Common myeloid progenitor, CD34-positive (primary cell): ENCODE data around the gene ARHGAP26.

Source experiments
- CTCF ChIA-PET: fragments of 350-600 bp; sonication (Branson Sonifier 250); formaldehyde crosslinking; loops from one replicate; lab custom pipeline; 2021; ENCODE audit warnings: antibody characterized with exemption; lab: Charles Lee
- POLR2A ChIA-PET: fragments of 350-600 bp; sonication (Branson Sonifier 250); formaldehyde crosslinking; loops from one replicate; lab custom pipeline; 2021; ENCODE audit warnings: antibody characterized with exemption; lab: Charles Lee
- DNase-seq, 3 donors: peaks; one replicate each; pipeline versions ENCODE4 v3.0.0 to v3.0.0-alpha.2; 2013
- H3K27ac ChIP-seq, 2 experiments: 1 replicate in 1 of 2; 2 replicates in 1 of 2; pipeline ENCODE4 v1.7.0; 2013; ENCODE audit warnings: inconsistent platforms in 2 of 2, low read length in 2 of 2, mild to moderate bottlenecking in 2 of 2, low read depth in 1 of 2, moderate library complexity in 1 of 2; ENCODE audit not compliant: severe bottlenecking in 2 of 2, insufficient read depth in 1 of 2, poor library complexity in 1 of 2
- H3K27me3 ChIP-seq, 5 experiments: replicated peaks in 2 of 5; 1 replicate in 3 of 5; 2 replicates in 2 of 5; pipeline versions ENCODE4 v1.6.1 to v1.7.0; 2013; ENCODE audit warnings: low read length in 4 of 5, mild to moderate bottlenecking in 2 of 5, moderate library complexity in 2 of 5, inconsistent platforms in 1 of 5; ENCODE audit not compliant: insufficient read depth in 5 of 5, control insufficient read depth in 4 of 5
- H3K36me3 ChIP-seq, 4 experiments: 1 replicate in 2 of 4; 2 replicates in 2 of 4; pipeline versions ENCODE4 v1.6.1 to v1.7.0; 2013; ENCODE audit warnings: low read length in 3 of 4, control low read depth in 1 of 4, mild to moderate bottlenecking in 1 of 4; ENCODE audit not compliant: control insufficient read depth in 4 of 4, insufficient read depth in 4 of 4
- H3K4me1 ChIP-seq, 4 experiments: 1 replicate in 3 of 4; 2 replicates in 1 of 4; pipeline versions ENCODE4 v1.6.1 to v1.7.1; 2013; ENCODE audit warnings: low read length in 3 of 4, mild to moderate bottlenecking in 3 of 4, control low read depth in 1 of 4, inconsistent platforms in 1 of 4, moderate library complexity in 1 of 4; ENCODE audit not compliant: control insufficient read depth in 4 of 4, insufficient read depth in 4 of 4; ENCODE audit errors: control extremely low read depth in 1 of 4
- H3K4me3 ChIP-seq, 7 experiments: 1 replicate in 4 of 7; 2 replicates in 3 of 7; pipeline versions ENCODE4 v1.5.1 to v1.7.0; 2013; ENCODE audit warnings: mild to moderate bottlenecking in 7 of 7, low read length in 6 of 7, moderate library complexity in 6 of 7, inconsistent platforms in 2 of 7, low read depth in 2 of 7, control low read depth in 1 of 7; ENCODE audit not compliant: insufficient read depth in 4 of 7, control insufficient read depth in 1 of 7; ENCODE audit errors: extremely low read depth in 1 of 7
- H3K9me3 ChIP-seq, 5 experiments: 1 replicate in 4 of 5; 2 replicates in 1 of 5; pipeline versions ENCODE4 v1.6.1 to v1.7.1; 2013; ENCODE audit warnings: low read length in 4 of 5, mild to moderate bottlenecking in 2 of 5, inconsistent platforms in 1 of 5, low read depth in 1 of 5, moderate library complexity in 1 of 5; ENCODE audit not compliant: control insufficient read depth in 4 of 5, insufficient read depth in 2 of 5; ENCODE audit errors: control extremely low read depth in 1 of 5
- WGBS: methylation state at CpG from one replicate; pipeline ENCODE4 v1.1.5; 2013; ENCODE audit not compliant: insufficient coverage; 5-methylcytosine and 5-hydroxymethylcytosine counted together

Gene ARHGAP26

DNA sequence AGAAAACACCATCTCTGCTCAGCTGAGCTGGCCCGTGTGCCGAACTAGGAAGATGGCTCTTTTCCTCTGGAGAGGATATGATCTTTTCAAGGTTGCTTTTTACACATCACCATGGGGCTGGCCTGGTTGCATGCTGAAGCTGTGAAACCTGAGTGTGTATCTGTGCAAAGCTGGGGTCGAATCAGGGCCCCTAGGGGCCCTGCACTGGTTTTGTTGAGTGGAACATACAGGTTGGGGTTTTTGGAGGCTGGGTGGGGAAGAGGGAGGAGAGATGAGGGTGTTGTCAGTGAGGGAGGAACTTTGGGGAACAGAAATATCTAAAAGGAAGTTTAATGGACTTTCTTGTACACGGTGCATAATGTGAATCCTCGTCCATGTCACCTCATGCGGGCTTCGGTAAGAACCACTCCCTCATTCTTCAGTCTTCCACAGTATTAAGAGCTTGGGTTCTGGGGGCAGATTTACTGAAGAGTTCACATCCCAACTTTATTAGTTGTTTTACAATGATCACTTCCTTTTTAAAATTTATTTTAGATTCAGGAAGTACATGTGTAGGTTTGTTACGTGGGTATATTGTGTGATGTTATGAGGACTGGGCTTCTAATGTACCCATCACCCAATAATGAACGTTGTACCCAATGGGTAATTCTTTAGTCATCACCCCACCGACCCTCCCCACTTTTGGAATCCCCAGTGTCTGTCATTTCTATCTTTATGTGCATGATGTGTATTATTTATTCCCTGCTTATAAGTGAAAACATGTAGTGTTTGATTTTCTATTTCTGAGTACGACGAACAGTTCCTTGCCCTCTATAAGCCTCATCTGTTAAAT is 395.1 kb downstream of the ARHGAP26 start:
- WGBS, result 97% methylated on average over 6 of the region's 12 CpGs
- ChIA-PET CTCF (interaction anchor here (1.3 kb wide), 1 partner anchor 11 kb away, joined by 3 read pairs; no protein-coding TSS in a partner anchor), POLR2A (no interaction called here)

DNA sequence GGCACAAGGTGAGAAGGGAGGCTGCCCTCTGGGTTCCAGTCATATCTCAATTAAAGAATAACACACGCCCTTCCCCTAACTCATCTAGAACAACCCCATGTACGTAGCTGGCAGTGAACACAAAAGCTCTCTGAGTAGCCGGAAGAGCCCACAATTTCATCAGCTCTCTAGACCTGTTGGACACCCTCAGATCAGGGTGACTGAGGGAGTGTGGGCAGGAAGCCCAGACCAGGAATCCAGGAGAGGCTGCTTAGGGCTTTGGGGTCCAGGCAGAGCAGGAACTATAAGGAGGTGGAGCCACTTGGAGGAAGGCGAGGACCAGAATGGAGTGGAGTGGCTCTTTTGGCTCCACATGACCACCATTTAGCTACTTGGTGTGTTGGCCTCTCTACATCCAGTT is 395.9 kb downstream of the ARHGAP26 start:
- H3K4me1 ChIP-seq, result peaks cover 0 to 8% (median 2%) of the 10 kb centered on the region in 4 experiments
- POLR2A ChIA-PET, result no interaction called here
- CTCF ChIA-PET, result interaction anchor here (0.9 kb wide), 1 partner anchor 15 kb away, joined by 3 read pairs; no protein-coding TSS in a partner anchor
- H3K27ac ChIP-seq, result no peak overlapping the region
- no peaks in the 10 kb centered on the region for H3K27me3 ChIP-seq
- no peaks in the 10 kb centered on the region for H3K9me3 ChIP-seq
- no CpG with 5 or more reads among the region's 4 CpGs for WGBS
- no peak for DNase-seq
- H3K36me3 ChIP-seq, result no peaks in the 10 kb centered on the region
- H3K4me3 ChIP-seq, result no peak overlapping the region

More for the DNA sequence above, 395.1 kb downstream of the ARHGAP26 start:
- Histone ChIP-seq H3K4me1 (peaks cover 0 to 8% (median 2%) of the 10 kb centered on the region in 4 experiments), H3K27me3 (no peaks in the 10 kb centered on the region), H3K36me3 (no peaks in the 10 kb centered on the region), H3K9me3 (no peaks in the 10 kb centered on the region), H3K4me3 (no peak overlapping the region), H3K27ac (no peak overlapping the region)
- DNase-seq, result no peak

DNA sequence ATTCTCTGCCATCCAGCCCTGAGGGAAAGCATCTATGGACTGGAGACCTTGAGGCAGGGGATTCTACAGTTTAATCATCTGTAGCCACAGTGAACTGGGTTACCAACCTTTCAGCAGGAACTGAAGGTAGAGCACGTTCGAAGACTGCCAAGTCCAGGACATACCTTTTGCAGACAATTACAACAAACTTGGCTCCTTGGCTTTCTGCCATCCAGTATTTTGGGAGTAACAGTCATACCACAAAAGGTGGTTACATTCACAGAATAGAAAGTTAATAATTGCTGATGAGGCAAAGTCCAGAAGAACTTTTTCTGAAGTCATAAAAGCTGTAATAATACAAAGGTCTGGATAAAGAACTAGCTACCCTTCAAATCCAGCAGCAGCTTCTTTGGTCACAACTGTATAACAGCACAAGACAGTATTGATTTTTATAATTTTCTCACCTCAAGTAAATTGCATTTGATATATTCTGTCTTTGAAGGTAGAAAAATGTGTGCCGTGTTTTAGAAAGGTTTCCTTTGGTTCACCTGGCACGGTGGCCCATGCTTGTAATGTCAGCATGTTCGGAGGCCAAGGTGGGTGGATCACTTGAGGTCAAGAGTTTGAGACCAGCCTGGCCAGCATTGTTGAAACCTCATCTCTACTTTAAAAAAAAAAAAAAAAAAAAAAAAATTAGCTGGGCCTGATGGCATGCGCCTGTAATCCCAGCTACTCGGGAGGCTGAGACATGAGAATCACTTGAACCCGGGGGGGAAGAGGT is 396.7 kb downstream of the ARHGAP26 start:
- H3K36me3 ChIP-seq, result no peaks in the 10 kb centered on the region
- no peaks in the 10 kb centered on the region for H3K27me3 ChIP-seq
- no peak overlapping the region for H3K27ac ChIP-seq
- WGBS, result no CpG with 5 or more reads among the region's 8 CpGs
- no peak overlapping the region for H3K4me3 ChIP-seq
- ChIA-PET POLR2A (no interaction called here), CTCF (interaction anchor here (0.9 kb wide), 1 partner anchor 15 kb away, joined by 3 read pairs; no protein-coding TSS in a partner anchor)
- no peak for DNase-seq
- peaks cover 0 to 8% (median under 1%) of the 10 kb centered on the region in 4 experiments for H3K4me1 ChIP-seq
- H3K9me3 ChIP-seq, result no peaks in the 10 kb centered on the region

DNA sequence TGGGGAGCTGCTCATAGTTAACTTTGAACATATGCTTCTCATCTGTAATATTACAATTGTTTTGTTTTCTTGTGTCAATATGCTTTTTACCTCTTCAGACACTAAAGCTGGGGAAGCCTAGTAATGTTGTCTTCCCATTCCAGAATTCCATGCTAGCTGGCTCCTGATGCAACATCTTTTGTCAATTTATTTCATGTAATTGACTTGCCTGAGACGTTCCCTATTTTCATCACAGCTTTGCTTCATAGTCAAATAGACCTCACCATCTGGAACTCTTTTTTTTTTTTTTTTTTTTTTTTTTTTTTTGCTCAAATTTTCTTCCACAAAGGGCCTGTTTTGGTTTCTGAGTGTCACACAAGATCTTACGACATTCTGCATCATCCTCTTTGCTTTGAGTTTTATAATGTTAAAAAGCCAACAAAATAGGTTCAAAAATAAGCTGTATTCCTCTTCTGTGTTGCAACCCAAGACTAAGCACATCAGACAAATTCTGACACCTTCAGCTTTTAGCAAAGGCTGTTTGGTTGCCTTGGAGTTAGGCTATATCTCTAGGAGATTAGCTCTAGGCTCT is 398.1 kb downstream of the ARHGAP26 start:
- Histone ChIP-seq H3K9me3 (no peaks in the 10 kb centered on the region), H3K4me3 (no peak overlapping the region), H3K27ac (no peak overlapping the region), H3K36me3 (no peaks in the 10 kb centered on the region), H3K4me1 (peaks cover 0 to 8% (median under 1%) of the 10 kb centered on the region in 4 experiments), H3K27me3 (no peaks in the 10 kb centered on the region)
- no peak for DNase-seq
- CTCF ChIA-PET, result interaction anchor here (0.8 kb wide), 1 partner anchor 111 kb away, joined by 4 read pairs; no protein-coding TSS in a partner anchor
- no CpG with 5 or more reads among the region's 2 CpGs for WGBS
- POLR2A ChIA-PET, result no interaction called here

DNA sequence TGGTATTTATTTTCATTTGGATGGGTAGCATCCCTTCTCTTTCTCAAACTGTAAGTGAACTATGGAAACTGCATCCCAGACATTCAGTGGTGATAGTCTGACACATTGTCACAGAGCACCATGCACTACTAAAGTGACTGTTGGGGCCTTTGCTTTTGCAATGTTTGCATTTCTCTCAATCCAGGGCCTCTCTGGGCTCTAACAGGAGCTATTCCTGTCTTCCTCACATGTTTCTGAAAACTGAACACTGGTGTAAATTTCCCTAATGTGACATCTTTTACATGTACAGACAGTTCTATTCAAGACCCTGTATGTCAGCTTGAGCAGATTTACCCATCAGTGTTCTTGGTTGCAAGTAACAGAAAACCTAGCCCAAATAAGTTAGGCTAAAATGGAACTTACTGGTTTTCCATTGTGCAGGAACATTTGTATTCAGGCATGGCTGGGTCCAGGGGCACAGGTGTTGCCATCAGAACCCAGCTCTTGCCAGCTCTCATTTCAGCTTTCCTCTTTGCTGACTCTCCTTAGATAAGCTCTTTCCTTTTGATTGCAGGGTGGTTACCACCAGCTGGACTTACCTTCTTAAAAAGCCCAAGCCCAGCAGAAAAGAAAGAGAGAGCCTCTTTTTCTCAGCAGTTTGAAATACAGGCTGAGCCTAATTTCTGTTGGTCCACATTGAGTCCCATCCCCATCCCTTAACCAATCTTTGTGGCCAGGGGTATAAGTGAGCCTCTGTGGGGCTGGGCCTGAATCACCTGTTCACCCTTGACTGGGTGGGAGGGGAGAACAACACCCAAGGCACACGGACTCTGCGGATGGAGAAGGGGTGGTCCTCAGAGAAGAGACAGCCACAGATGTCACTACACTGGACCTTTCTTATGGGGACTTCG is 399.0 kb downstream of the ARHGAP26 start:
- H3K4me1 ChIP-seq, result peaks cover 0 to 8% (median under 1%) of the 10 kb centered on the region in 4 experiments
- no peaks in the 10 kb centered on the region for H3K27me3 ChIP-seq
- WGBS, result 100% methylated on average over 3 of the region's 3 CpGs
- no peak overlapping the region for H3K4me3 ChIP-seq
- CTCF ChIA-PET, result no interaction called here
- no peak overlapping the region for H3K27ac ChIP-seq
- H3K9me3 ChIP-seq, result no peaks in the 10 kb centered on the region
- POLR2A ChIA-PET, result no interaction called here
- H3K36me3 ChIP-seq, result no peaks in the 10 kb centered on the region
- DNase-seq, result no peak

DNA sequence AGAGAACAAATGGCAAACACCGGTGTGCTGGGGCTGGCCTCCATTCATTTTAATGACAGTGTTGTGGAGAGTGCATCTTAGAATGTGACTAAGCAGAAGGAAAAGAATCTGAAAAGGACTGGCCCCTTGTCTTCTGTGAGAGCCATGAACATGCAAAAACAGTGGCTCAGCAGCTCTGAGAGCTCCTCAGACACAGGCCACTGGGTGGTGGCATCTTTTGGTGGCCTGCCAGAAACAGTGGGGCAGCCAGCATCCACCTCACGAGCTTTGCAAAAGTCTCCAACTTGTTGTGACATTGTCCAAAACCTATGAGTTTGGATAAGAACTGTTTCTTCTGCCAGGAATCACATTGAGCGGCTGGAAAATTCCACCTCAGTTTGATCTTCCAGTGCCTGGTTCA is 399.9 kb downstream of the ARHGAP26 start:
- POLR2A ChIA-PET, result no interaction called here
- no peaks in the 10 kb centered on the region for H3K9me3 ChIP-seq

More for the DNA sequence above, 399.9 kb downstream of the ARHGAP26 start:
- Histone ChIP-seq H3K27ac (no peak overlapping the region), H3K4me3 (no peak overlapping the region), H3K27me3 (no peaks in the 10 kb centered on the region), H3K36me3 (no peaks in the 10 kb centered on the region), H3K4me1 (peaks cover 0 to 5% (median under 1%) of the 10 kb centered on the region in 4 experiments)
- DNase-seq, result no peak
- CTCF ChIA-PET, result no interaction called here
- WGBS, result 96% methylated on average over 3 of the region's 3 CpGs
